Omental fat pad (tissue), 4 donors: ENCODE measurements around the gene PCGF5. TPM values are rescaled to one million over a fixed set of nuclear protein-coding genes. Genes with fewer than 3 reads are reported as not detected.
A peak's percentile ranks its signal among the peaks of the same experiment; 100 is the strongest.
"Not testable (repeated sequence)": the region's sequence is repeated elsewhere in the genome, so short reads cannot be mapped to it uniquely, and the experiment has no call there.

Experiments
- ATAC-seq: fragments of 150-250 bp; one replicate; pipeline ENCODE4 v1.9.1; 2016; ENCODE audit warnings: mild to moderate bottlenecking, moderate library complexity; ENCODE audit not compliant: low FRiP score
- DNase-seq: peaks from one replicate; pipeline ENCODE4 v3.0.0-alpha.2; 2019; ENCODE audit warnings: low spot score
- total RNA-seq, 4 donors: library from RNA; depleted of rRNA; stranded (reverse); fragments of >200 nt; gene quantifications; one replicate each; pipeline ENCODE4 v1.1.0, GENCODE V29; 2016
- TF ChIP-seq, protein P1 (sequence below), 3 donors: fragments of 450-650 bp; IDR thresholded peaks; one replicate each; pipeline ENCODE4 v1.5.1; 2016 to 2017; ENCODE audit warnings: antibody characterized with exemption in 3 of 3, mild to moderate bottlenecking in 3 of 3, moderate library complexity in 2 of 3

Gene PCGF5
- total RNA-seq, 4 donors from 2014 or later: 31.9 to 55.4 (median 42.5) TPM

DNA sequence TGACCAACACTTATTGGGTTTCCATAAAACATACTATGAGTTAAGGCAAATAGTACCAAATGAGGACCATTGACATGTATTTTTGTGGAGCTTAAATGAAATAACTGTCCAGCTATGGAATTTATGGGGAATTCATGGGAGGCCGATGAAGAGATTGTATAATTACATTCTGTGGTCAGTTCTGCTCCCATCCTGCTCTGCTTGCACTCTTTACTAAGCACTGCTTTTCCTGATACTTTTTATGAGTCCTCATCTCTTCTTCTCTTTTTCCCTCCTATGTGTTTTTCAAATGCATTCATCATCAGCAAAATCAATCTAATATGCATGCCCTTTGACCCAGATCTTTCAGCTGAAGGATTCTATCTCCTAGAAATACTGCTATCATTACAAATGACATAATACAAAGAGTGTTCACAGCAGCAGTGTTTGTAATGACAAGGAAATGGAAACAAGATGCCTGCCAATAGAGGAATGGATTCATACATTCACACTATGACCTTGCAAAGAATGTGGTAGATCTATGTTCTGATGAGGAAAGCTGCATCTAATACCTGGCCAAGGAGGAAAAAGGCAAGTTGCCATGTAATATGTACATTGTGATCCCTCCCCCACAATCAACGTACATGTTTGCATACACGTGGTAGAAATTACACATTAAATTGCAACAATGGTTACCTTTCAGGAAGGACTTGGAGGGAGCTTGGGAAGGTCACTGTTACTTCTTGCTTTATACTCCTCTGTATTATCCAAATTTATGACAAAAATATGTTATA lies 73.9 kb downstream of the PCGF5 start:
- DNase-seq (no peak), ATAC-seq (no peak)
- TF ChIP-seq, protein P1, sequence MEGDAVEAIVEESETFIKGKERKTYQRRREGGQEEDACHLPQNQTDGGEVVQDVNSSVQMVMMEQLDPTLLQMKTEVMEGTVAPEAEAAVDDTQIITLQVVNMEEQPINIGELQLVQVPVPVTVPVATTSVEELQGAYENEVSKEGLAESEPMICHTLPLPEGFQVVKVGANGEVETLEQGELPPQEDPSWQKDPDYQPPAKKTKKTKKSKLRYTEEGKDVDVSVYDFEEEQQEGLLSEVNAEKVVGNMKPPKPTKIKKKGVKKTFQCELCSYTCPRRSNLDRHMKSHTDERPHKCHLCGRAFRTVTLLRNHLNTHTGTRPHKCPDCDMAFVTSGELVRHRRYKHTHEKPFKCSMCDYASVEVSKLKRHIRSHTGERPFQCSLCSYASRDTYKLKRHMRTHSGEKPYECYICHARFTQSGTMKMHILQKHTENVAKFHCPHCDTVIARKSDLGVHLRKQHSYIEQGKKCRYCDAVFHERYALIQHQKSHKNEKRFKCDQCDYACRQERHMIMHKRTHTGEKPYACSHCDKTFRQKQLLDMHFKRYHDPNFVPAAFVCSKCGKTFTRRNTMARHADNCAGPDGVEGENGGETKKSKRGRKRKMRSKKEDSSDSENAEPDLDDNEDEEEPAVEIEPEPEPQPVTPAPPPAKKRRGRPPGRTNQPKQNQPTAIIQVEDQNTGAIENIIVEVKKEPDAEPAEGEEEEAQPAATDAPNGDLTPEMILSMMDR (IDR thresholded peaks at IDR 0.05): no peak

DNA sequence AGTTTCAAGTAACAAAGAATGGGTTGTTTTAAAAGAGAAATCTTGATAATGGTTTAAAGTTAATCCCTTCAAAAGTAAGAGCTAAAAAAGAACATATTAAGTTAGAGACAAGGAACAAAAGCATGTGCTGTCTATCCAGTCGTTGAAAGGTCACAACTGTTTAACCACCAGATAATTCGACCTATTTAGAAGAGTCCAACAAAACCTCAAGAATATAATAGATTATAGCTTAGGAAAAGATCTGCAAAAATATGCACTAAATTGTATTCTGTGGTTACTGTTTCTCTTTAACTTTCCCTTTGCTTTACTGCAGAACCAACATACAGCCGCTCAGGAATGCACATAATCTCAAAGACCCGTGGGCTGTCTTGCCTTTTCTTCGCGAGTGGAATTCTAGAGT lies 74.9 kb downstream of the PCGF5 start:
- no peak for ATAC-seq
- TF ChIP-seq, protein P1 (IDR thresholded peaks at IDR 0.05): no peak
- DNase-seq: no peak

DNA sequence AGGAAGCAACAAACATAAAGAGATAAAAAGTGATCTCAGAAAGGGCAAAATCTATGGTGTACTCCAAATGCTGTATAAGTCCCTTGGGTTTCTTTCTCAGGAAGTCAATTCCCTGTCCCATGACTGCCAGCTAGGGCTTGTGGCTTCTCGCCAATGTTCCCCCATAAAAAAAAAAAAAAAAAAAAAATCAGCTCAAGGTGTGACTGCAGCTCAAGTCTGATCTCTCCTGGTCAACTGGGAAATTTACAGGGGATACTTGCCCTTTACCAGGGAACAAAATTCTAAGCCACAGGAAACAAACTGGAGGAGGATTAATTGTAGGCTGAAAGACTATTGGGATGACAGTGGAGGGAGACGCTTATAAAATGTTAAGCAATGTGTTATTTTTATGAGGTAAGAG lies 76.0 kb downstream of the PCGF5 start:
- TF ChIP-seq, protein P1 (IDR thresholded peaks at IDR 0.05): no peak
- ATAC-seq: no peak
- no peak for DNase-seq

DNA sequence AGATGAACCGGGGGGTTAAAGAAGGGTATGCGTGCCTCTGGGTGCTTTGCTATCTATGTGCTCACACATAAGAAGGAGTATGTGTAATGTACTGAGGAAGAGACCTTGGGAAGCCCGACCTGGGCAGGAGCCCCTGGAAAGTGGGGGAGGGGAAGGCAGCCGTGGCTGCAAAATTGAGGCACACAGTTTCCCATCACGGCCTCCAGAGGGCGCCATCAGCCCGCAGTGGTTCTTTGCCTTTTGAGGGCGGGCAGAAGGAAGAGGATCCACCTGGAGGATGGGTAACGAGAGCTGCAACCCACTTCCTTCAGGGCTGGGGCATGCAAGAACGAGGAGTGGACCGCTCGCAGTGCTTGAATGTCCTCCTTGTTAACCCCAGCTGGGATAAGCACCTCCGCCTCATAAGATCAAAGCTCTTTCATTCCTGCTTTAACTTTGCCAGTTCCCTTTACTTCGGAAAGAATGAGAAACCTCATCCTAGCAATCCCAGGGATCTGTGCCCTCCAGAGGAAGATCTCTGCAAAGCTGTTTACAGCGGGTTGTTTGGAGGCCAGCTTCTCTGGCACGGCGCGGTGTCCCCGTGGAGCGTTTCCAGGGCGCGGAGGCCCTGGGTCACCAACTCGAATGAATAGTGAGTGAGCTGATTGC lies 77.9 kb downstream of the PCGF5 start:
- ATAC-seq (peak; percentile 64), DNase-seq (peak; percentile 39)
- TF ChIP-seq, protein P1 (IDR thresholded peaks at IDR 0.05): peak in 2 of 3 donors; percentile 43 to 62

DNA sequence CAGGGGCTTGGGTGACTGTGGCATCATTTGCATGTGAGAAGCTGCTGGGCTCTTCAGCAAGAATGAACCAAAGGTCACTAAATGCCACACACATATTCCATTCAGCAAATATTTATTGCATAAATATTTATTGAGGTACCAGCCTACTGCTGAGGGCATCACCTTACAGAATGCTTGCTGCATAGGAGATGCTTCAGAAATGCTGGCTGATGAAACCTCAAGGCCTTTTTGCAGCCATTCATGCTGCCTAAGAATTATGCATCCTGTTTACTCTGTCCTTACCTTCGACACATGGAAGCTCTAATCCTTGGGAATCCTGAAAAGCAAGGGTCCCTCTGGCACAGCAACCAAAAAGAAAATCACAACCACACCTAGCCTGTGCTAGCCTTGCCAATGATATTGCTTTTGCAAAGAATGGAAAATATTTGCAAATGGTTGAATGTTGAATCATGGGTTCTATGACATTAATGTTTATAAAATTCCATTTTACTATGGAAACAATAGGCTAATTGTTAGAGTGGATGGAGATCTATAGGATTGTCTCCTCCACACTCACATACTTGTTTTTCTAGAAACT lies 79.6 kb downstream of the PCGF5 start:
- TF ChIP-seq, protein P1 (IDR thresholded peaks at IDR 0.05): no peak
- ATAC-seq: no peak
- no peak for DNase-seq

DNA sequence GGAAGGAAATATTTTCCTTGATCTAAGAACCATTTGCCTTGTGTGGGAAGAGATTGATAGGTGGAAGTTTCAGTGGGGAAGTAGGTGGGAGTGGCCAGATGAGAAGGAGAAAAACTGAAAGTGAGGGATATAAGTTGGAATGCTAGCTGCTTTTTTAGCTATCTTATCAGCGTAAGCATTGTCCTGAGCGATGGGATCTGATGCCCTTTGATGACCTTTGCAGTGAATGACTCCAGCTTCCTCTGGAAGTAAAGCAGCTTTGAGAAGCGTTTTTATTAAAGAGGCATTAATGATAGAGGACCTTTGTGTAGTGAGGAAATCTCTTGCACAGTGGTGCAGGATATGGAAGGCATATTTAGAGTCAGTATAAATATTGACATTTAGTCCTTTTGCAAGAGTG lies 82.5 kb downstream of the PCGF5 start:
- not testable (repeated sequence) for ATAC-seq, DNase-seq

DNA sequence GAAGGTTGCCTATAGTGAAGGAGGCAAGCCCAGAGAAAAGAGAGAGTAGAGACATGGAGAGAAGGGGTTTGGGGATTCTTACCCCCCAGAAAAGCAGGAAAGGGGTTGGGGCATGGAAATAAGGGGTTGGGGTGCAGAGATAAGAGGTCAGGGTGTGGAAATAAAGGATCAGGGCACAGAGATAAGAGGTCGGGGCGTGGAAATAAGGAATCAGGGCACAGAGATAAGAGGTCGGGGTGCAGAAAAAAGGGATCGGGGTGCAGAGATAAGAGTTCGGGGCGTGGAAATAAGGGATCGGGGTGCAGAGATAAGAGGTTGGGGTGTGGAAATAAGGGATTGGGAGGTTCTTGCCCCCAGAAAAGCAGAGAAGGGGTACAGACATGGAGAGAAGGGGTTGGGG lies 85.5 kb downstream of the PCGF5 start:
- not testable (repeated sequence) for DNase-seq, ATAC-seq

DNA sequence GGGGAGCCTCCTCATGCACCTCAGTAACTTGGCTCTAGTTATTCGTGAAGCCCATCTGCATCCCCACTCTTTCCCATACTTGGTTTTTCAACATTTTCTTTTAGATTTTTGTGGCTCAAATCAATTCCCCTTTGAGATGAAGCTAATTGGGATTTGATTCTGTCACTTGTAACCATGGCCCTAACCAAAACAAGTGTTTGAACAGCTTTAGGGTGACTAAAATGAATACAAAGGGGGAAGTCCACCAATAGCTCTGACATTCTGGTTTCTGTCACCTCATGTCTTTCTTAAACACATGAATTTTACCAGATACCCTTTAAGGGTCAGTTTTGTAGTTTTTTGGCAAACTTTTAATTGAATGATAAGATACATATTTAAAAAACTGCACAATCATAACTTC lies 87.0 kb downstream of the PCGF5 start:
- TF ChIP-seq, protein P1 (IDR thresholded peaks at IDR 0.05): no peak
- no peak for ATAC-seq
- no peak for DNase-seq
